Measurements from ENCODE around the gene NDUFB6.
A peak's percentile ranks its signal among the peaks of the same experiment; 100 is the strongest.

NDUFB6 gene

DNA sequence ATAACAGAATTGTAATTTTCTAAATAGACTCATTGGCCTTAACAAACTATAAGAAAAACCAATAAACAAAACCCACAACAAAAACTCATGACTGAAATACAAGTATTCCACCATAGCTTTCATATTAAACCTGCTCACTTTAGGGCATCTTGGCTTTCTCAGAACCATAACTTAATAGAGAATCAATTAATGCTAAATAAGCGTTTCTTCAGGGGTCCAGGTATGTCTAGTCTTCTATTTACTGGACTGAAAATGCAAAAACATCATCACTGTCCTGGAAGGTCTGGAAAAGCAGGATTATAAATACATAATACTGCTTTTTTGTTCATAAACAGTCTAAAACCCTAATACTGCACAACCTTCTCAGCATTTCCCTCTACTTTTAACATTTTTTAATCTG is 27.1 kb downstream of the NDUFB6 start:
- Histone ChIP-seq H3K4me3 (ENCODE audit: low read depth in 1 of 2, low read length in 1 of 2) (no peak overlapping the region), H3K36me3 (peaks cover 22% of the 10 kb centered on the region), H3K9me3 (no peaks in the 10 kb centered on the region), H3K27me3 (no peaks in the 10 kb centered on the region), H3K27ac (no peak overlapping the region), H3K4me1 (ENCODE audit: control insufficient read depth in 1 of 2, insufficient read depth in 1 of 2, low read depth in 1 of 2, low read length in 1 of 2) (peaks cover 15 to 18% of the 10 kb centered on the region in 2 experiments)
- TF ChIP-seq, protein P1, sequence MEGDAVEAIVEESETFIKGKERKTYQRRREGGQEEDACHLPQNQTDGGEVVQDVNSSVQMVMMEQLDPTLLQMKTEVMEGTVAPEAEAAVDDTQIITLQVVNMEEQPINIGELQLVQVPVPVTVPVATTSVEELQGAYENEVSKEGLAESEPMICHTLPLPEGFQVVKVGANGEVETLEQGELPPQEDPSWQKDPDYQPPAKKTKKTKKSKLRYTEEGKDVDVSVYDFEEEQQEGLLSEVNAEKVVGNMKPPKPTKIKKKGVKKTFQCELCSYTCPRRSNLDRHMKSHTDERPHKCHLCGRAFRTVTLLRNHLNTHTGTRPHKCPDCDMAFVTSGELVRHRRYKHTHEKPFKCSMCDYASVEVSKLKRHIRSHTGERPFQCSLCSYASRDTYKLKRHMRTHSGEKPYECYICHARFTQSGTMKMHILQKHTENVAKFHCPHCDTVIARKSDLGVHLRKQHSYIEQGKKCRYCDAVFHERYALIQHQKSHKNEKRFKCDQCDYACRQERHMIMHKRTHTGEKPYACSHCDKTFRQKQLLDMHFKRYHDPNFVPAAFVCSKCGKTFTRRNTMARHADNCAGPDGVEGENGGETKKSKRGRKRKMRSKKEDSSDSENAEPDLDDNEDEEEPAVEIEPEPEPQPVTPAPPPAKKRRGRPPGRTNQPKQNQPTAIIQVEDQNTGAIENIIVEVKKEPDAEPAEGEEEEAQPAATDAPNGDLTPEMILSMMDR (IDR thresholded peaks at IDR 0.05): no peak

DNA sequence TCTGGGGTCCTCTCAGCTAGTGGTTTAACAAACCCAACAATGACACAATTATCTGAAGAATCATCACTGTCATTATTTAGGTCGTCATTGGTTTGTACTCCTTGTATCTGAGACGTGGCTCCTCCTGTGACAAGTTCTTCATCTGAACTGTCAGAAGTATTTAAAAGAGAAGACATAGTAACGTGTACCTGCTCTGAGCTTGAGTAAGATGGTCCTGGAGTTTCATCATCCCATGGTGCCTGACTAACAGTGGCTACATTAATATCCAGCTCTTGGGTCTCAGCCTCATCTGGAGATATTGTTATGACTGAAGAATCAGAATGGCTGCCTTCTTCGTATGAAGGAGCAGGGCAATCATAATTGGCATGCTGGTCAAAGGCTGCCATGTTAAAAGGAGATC is 29.9 kb downstream of the NDUFB6 start:
- H3K4me3 ChIP-seq (ENCODE audit: low read depth in 1 of 2, low read length in 1 of 2): no peak overlapping the region
- TF ChIP-seq, protein P1 (IDR thresholded peaks at IDR 0.05): no peak
- H3K27ac ChIP-seq: no peak overlapping the region
- no peaks in the 10 kb centered on the region for H3K9me3 ChIP-seq
- H3K27me3 ChIP-seq: no peaks in the 10 kb centered on the region
- no peaks in the 10 kb centered on the region for H3K4me1 ChIP-seq (ENCODE audit: control insufficient read depth in 1 of 2, insufficient read depth in 1 of 2, low read depth in 1 of 2, low read length in 1 of 2)
- peaks cover 22% of the 10 kb centered on the region for H3K36me3 ChIP-seq

DNA sequence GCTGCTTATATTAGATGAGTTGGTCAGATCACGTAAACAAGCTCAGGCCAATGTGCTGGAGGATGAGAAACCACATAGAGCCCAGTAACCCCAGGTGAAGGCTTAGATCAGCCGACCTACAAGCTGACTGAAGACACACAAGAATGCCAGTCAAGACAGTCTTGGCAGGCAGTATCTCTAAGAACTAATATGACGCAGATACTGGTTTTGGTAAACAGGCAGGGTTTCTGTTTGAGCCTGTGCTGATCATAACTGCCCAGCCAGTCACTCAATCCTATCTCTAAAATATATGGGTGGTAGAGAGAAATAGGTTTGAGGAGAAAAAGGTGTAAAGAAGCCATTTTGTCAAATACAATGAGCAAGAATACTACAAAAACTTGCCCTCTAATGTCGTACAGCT is 39.1 kb downstream of the NDUFB6 start:
- H3K4me3 ChIP-seq (ENCODE audit: low read depth in 1 of 2, low read length in 1 of 2): no peak overlapping the region
- no peak overlapping the region for H3K27ac ChIP-seq
- no peaks in the 10 kb centered on the region for H3K27me3 ChIP-seq
- H3K36me3 ChIP-seq: peaks cover 6% of the 10 kb centered on the region
- H3K4me1 ChIP-seq (ENCODE audit: control insufficient read depth in 1 of 2, insufficient read depth in 1 of 2, low read depth in 1 of 2, low read length in 1 of 2): no peaks in the 10 kb centered on the region
- H3K9me3 ChIP-seq: no peaks in the 10 kb centered on the region
- TF ChIP-seq, protein P1 (IDR thresholded peaks at IDR 0.05): no peak

DNA sequence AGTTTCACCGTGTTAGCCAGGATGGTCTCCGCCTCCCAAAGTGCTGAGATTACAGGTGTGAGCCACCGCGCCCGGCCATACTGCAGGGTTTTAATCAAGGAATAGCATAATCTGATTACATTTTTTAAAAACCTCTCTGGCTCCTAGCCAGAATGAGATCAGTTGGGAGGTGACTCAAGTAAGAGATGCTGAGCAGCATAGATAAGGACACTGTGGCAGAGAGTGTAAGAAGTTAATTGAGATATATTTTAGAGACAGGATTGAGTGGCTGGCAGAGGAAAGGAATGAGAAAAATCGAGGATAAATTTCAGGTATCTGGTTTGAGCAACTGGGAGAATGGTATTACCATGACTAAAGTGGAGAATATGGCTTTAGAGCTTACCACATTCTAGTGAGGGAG is 39.6 kb downstream of the NDUFB6 start:
- Histone ChIP-seq H3K27ac (no peak overlapping the region), H3K36me3 (peaks cover 6% of the 10 kb centered on the region), H3K4me3 (ENCODE audit: low read depth in 1 of 2, low read length in 1 of 2) (no peak overlapping the region), H3K4me1 (ENCODE audit: control insufficient read depth in 1 of 2, insufficient read depth in 1 of 2, low read depth in 1 of 2, low read length in 1 of 2) (no peaks in the 10 kb centered on the region), H3K27me3 (no peaks in the 10 kb centered on the region), H3K9me3 (no peaks in the 10 kb centered on the region)
- TF ChIP-seq, protein P1 (IDR thresholded peaks at IDR 0.05): no peak

DNA sequence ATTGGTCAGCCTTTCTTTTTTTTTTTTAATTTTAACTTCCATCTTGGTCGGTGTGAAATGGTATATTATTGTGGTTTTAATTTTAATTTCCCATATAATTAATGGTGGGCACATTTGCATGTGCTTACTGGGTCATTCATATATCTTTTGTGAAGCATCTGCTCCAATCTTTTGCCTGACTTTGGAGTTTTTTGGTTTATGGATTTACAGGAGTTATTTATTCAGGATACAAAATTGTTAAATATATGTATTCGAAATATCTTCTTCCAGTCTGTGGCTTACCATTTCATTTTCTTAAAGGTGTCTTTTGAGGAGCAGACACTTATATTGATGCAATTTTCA is 46.3 kb downstream of the NDUFB6 start:
- TF ChIP-seq, protein P1 (IDR thresholded peaks at IDR 0.05): no peak
- Histone ChIP-seq H3K9me3 (no peaks in the 10 kb centered on the region), H3K36me3 (no peaks in the 10 kb centered on the region), H3K4me1 (ENCODE audit: control insufficient read depth in 1 of 2, insufficient read depth in 1 of 2, low read depth in 1 of 2, low read length in 1 of 2) (peaks cover 22 to 25% of the 10 kb centered on the region in 2 experiments), H3K4me3 (ENCODE audit: low read depth in 1 of 2, low read length in 1 of 2) (peak overlapping the region; percentile 80 to 81), H3K27ac (peak overlapping the region; percentile 89), H3K27me3 (no peaks in the 10 kb centered on the region)
